SK-N-MC (cell line): Measurements from ENCODE around the gene FILIP1.

Experiments
- FOXP2 ChIP-seq: optimal IDR thresholded peaks from 2 replicates; pipeline ENCODE3; 2011; ENCODE audit warnings: mild to moderate bottlenecking, moderate library complexity; ENCODE audit not compliant: insufficient read depth; ENCODE audit errors: extremely low read length, control extremely low read depth
- POLR2AphosphoS5 ChIP-seq: IDR thresholded peaks from 2 replicates; pipeline ENCODE4 v1.6.1; 2012; ENCODE audit warnings: mild to moderate bottlenecking, low read depth, low read length, borderline replicate concordance

DNA sequence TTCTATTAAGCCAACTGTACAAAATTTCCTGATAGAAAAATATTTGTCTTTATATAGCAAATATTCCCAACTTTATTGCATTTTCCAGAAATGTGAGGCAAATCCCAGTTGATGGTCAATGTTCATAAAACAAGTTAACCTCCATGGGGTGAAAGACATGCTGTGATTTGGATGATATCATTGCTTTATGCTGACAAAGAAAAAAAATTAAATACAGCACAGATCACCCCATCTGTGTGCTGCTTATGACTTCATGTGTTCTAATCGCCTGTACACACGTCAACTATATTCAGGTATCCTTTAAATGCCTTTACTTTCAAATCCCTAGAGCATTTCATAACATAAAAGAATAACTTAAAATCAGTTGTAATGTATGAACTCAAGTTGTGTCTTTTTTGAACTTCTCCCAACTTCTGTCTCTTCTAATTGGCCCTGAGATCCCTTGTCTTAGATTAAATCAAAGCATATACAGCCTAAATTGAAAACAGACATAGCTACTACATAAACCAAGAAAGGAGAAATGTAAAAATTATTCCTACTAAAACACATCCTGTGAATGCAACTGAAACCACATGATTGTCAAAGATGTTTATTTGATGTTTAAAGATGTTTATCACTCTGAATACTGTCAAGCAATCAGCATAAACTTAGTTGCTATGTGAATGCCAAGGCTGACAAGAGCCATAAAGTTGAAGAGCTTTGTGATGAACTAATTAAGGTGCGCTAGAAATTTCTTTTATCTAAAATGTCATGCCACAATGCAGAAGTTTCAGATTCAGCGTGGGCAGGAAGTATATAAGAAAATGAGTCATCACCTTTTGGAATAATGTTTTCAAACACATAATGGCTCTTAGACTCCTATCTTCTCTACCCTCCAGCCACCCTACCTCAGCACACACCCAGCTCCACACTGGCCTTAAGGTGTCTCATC lies 68.7 kb downstream of the FILIP1 start:
- TF ChIP-seq POLR2AphosphoS5: no peak
- no peak for TF ChIP-seq FOXP2
